Measurements from ENCODE around the gene CANT1. TPM values are rescaled to one million over a fixed set of nuclear protein-coding genes. Genes with fewer than 3 reads are reported as not detected.
A peak's percentile ranks its signal among the peaks of the same experiment; 100 is the strongest.

CANT1 gene
- total RNA-seq, 1 donor from 2014 or later: 66.3 TPM

DNA sequence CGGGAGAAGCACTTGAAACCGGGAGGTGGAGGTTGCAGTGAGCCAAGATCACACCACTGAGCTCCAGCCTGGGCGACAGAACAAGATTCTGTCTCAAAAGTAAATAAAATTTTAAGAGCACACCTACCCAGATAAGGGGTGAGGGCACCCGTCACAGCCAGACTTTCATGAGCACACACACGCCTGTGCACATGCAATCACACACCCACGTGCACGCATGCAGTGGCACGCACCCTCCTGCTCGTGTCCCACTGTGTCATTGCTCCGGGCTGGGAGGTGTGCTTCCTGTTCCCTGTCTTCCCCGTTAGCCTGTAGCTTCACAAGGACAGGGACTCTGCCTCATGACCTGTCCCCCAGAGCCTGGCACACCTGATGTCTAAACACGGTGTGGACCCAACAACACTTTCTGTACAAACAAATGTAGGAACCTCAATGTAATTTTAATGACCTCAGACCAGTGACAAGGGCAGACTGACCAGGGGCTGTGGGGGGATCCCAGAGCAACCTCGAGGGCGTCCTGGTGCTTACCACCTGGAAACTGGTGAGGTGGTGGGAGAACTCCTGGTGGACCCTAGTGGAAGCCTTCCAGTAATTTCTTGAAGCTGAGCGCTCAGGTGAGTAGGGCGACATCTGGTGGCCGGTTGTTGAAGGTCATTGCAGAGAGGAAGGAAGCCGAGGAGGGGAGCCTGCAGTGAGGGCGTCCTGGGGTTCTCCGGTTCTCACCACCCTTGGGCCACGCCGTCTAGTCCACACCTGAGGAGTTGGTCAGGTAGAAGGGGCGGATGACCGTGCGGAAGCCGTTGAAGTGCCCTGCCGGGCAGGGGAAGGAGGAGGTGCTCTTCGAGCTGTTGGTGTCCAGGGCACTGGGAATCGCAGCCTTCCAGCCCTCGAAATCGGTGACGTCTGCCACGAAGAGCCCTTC, 38.5 kb downstream of the CANT1 start:
- peaks cover 2% of the 10 kb centered on the region for H3K4me1 Mint-ChIP-seq (ENCODE audit: low read depth)
- TF ChIP-seq, protein P1, sequence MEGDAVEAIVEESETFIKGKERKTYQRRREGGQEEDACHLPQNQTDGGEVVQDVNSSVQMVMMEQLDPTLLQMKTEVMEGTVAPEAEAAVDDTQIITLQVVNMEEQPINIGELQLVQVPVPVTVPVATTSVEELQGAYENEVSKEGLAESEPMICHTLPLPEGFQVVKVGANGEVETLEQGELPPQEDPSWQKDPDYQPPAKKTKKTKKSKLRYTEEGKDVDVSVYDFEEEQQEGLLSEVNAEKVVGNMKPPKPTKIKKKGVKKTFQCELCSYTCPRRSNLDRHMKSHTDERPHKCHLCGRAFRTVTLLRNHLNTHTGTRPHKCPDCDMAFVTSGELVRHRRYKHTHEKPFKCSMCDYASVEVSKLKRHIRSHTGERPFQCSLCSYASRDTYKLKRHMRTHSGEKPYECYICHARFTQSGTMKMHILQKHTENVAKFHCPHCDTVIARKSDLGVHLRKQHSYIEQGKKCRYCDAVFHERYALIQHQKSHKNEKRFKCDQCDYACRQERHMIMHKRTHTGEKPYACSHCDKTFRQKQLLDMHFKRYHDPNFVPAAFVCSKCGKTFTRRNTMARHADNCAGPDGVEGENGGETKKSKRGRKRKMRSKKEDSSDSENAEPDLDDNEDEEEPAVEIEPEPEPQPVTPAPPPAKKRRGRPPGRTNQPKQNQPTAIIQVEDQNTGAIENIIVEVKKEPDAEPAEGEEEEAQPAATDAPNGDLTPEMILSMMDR (IDR thresholded peaks at IDR 0.05; ENCODE audit: unreplicated experiment): peak; percentile 88
- no peaks in the 10 kb centered on the region for H3K36me3 Mint-ChIP-seq (ENCODE audit: insufficient read depth)
- peak; percentile 67 for DNase-seq (ENCODE audit: low spot score, unreplicated experiment)
- peak overlapping the region; percentile 38 for H3K27ac Mint-ChIP-seq
- peaks cover 2% of the 10 kb centered on the region for H3K27me3 Mint-ChIP-seq
- no peak overlapping the region for H3K4me3 Mint-ChIP-seq (ENCODE audit: low read depth)
- H3K9me3 Mint-ChIP-seq (ENCODE audit: low read depth): no peaks in the 10 kb centered on the region

DNA sequence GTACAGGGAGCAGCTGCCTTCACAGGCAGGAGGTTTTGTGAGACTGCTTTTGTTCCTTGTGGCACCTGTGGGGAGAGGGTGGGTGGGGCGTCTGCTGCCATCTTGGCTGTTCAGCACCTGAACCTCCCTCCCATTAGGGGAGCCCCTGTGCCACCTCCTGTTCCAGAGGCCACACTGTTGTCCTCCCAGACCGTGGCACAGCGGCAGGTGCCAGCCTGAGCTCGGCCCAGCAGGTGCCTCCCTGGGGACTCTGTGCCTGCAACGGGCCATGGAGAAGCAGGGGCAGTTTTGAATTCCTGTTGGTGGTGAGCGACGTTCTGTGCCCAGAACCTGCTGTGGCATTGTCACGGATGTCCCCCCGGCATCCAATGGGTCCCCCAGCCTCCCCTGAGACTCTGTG, 39.7 kb downstream of the CANT1 start:
- peaks cover 2% of the 10 kb centered on the region for H3K4me1 Mint-ChIP-seq (ENCODE audit: low read depth)
- no peak for DNase-seq (ENCODE audit: low spot score, unreplicated experiment)
- no peak overlapping the region for H3K4me3 Mint-ChIP-seq (ENCODE audit: low read depth)
- H3K27me3 Mint-ChIP-seq: peaks cover 2% of the 10 kb centered on the region
- no peaks in the 10 kb centered on the region for H3K9me3 Mint-ChIP-seq (ENCODE audit: low read depth)
- H3K36me3 Mint-ChIP-seq (ENCODE audit: insufficient read depth): no peaks in the 10 kb centered on the region
- H3K27ac Mint-ChIP-seq: no peak overlapping the region
- TF ChIP-seq, protein P1 (IDR thresholded peaks at IDR 0.05; ENCODE audit: unreplicated experiment): no peak

DNA sequence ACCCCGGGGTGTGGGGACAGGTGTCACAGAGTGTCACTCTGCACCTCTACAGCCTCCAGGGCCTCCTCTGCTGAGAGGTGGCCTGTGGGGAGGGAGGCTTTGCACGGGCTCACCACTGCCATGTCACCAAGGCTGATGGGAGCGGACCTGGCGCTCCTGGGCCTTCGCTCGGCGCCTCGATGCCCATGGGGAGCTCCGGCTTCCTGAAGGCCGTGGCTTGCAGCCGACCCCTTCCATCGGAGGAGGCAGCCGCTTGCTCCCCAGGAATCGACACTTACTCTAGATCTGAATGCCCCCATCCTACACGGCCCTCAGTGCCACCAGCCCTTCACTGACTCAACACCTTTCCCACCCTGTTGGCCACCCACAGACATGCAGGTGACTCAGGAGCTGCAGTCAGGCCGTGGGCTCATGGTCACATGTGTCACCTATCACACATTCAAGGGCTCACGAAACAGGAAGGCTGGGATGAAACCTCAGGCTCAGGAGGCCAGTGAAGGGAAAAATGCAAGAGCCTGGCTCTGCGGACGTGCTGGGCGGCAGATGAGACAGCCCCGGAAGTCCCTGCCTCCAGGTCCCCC, 41.7 kb downstream of the CANT1 start:
- peaks cover 2% of the 10 kb centered on the region for H3K4me1 Mint-ChIP-seq (ENCODE audit: low read depth)
- no peak for DNase-seq (ENCODE audit: low spot score, unreplicated experiment)
- H3K27me3 Mint-ChIP-seq: peaks cover 2% of the 10 kb centered on the region
- H3K4me3 Mint-ChIP-seq (ENCODE audit: low read depth): no peak overlapping the region
- TF ChIP-seq, protein P1 (IDR thresholded peaks at IDR 0.05; ENCODE audit: unreplicated experiment): no peak
- no peaks in the 10 kb centered on the region for H3K9me3 Mint-ChIP-seq (ENCODE audit: low read depth)
- H3K27ac Mint-ChIP-seq: no peak overlapping the region
- H3K36me3 Mint-ChIP-seq (ENCODE audit: insufficient read depth): no peaks in the 10 kb centered on the region

DNA sequence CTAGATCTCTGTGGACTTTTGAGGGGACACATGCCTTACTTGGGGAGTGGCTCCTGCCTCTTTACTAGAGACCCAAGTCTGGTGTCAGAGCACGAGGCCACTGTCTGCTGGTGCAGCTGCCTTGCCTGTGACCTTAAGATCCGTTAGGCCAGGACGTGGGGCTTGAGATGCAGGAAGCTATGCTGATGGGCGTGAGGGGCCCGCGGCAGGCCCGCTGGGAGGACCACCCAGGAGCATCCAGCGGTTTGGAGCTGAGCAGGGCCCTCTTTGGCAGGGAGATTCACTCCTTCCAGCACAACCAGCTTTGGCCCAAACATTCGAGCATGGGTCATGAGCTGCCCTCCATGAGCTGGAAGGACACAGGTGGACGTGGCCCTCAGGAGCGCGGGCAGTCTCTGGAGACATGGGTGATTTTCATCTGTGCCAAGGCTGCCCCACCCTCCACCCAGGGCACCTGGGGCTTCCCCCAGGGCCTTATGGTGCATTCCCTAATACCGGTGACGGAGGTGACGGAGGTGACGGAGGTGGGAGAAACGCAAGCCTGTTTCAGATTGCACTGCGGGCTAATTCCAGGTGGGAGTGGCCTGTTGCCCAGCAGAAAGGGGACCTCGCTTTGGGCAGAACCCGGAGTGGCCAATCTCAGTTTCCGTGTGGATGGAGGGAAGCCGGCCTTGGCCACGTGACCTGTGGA, 42.5 kb downstream of the CANT1 start:
- Mint-ChIP-seq H3K9me3 (ENCODE audit: low read depth) (no peaks in the 10 kb centered on the region), H3K27ac (no peak overlapping the region), H3K4me3 (ENCODE audit: low read depth) (no peak overlapping the region), H3K27me3 (peaks cover 2% of the 10 kb centered on the region), H3K4me1 (ENCODE audit: low read depth) (peaks cover 2% of the 10 kb centered on the region), H3K36me3 (ENCODE audit: insufficient read depth) (no peaks in the 10 kb centered on the region)
- no peak for DNase-seq (ENCODE audit: low spot score, unreplicated experiment)
- TF ChIP-seq, protein P1 (IDR thresholded peaks at IDR 0.05; ENCODE audit: unreplicated experiment): no peak

DNA sequence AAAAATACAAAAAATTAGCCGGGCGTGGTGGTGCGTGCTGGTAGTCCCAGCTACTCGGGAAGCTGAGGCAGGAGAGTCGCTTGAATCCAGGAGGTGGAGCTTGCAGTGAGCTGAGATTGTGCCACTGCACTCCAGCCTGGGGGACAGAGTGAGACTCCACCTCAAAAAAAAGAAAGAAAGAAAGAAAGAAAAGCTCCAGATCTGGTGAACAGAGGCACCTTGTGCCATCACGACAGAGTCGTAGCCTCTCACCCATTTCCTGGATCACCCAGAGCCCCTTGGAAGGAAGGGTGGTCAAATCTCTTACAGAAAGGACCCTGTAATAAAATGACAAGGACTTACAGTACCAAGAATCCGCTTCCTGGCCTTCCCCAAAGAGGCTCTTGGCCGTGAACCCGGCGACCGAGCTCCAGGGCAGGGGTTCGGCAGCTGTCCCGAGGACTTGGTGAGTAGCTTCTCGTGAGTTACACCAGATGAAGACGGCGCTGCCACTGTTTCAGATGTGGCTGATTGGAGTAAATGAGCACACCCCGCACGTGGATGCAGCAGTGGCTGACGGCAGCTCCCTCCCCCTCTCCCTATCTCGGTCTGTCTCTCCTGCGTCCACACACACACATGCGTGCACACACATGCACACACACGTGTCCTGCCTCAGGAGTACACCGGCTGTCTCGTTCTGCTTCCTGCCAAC, 43.3 kb downstream of the CANT1 start:
- Mint-ChIP-seq H3K4me3 (ENCODE audit: low read depth) (no peak overlapping the region), H3K27ac (no peak overlapping the region), H3K27me3 (no peaks in the 10 kb centered on the region), H3K36me3 (ENCODE audit: insufficient read depth) (no peaks in the 10 kb centered on the region), H3K4me1 (ENCODE audit: low read depth) (no peaks in the 10 kb centered on the region), H3K9me3 (ENCODE audit: low read depth) (no peaks in the 10 kb centered on the region)
- TF ChIP-seq, protein P1 (IDR thresholded peaks at IDR 0.05; ENCODE audit: unreplicated experiment): no peak
- DNase-seq (ENCODE audit: low spot score, unreplicated experiment): no peak

All from progenitor cell of endocrine pancreas (in vitro differentiated cells).